C1 segment of cervical spinal cord (tissue), 14 donors: ENCODE results near the gene EVI5L.
"Not testable (repeated sequence)": the region's sequence is repeated elsewhere in the genome, so short reads cannot be mapped to it uniquely, and the experiment has no call there.

Experiments used
- DNase-seq, 14 donors: peaks; one replicate each; lab custom pipeline; 2025; lab: John Stamatoyannopoulos, UW

Gene EVI5L

GRCh38 chr19:7871437-7872305, 41.7 kb downstream of the EVI5L start:
- DNase-seq = peak in 9 of 14 donors; percentile 17 to 59 (median 43)

- no peak for DNase-seq
Measured at GRCh38 chr19:7872306-7873204, 42.5 kb downstream of the EVI5L start.

- peak in 1 of 14 donors; percentile 60 for DNase-seq
Measured at GRCh38 chr19:7873304-7874075, 43.5 kb downstream of the EVI5L start.

- peak in 5 of 14 donors; percentile 6 to 84 (median 32) for DNase-seq
Measured at GRCh38 chr19:7874076-7874896, 44.3 kb downstream of the EVI5L start, which contains the start of gene PRR36. PRR36 (minus strand) TSS chr19:7874390; CDS start chr19:7873689, 701 bp downstream.

- no peak for DNase-seq
Measured at GRCh38 chr19:7874897-7875273, 44.9 kb downstream of the EVI5L start.

GRCh38 chr19:7877249-7877836, 47.3 kb downstream of the EVI5L start:
- DNase-seq = no peak

- no peak for DNase-seq
Measured at GRCh38 chr19:7879111-7879807, 49.2 kb downstream of the EVI5L start.

- DNase-seq = no peak
Measured at GRCh38 chr19:7879836-7880235, 49.8 kb downstream of the EVI5L start.

- DNase-seq = no peak
Measured at GRCh38 chr19:7881910-7882309, 51.9 kb downstream of the EVI5L start.

- DNase-seq = no peak
Measured at GRCh38 chr19:7883105-7883504, 53.1 kb downstream of the EVI5L start.

GRCh38 chr19:7883796-7884570, 54.0 kb downstream of the EVI5L start:
- no peak for DNase-seq

GRCh38 chr19:7885818-7886217, 55.8 kb downstream of the EVI5L start:
- no peak for DNase-seq

- no peak for DNase-seq
Measured at GRCh38 chr19:7887408-7888144, 57.6 kb downstream of the EVI5L start.

GRCh38 chr19:7888145-7888825, 58.3 kb downstream of the EVI5L start, which contains the start of gene LRRC8E:
LRRC8E (plus strand) TSS chr19:7888510; CDS start chr19:7895604, 7,094 bp downstream.
- no peak for DNase-seq

- no peak for DNase-seq
Measured at GRCh38 chr19:7888826-7889217, 58.8 kb downstream of the EVI5L start.

GRCh38 chr19:7893362-7894101, 63.5 kb downstream of the EVI5L start:
- DNase-seq = not testable (repeated sequence)
